HG03139 (cell line): ENCODE data around the gene IKZF1.

Experiments used
- ATAC-seq: cut with Tn5 transposase; IDR thresholded peaks from one replicate; pipeline ENCODE4 v1.9.1; 2021; ENCODE audit not compliant: unreplicated experiment

Gene IKZF1

GRCh38 chr7:50436133-50436806, 131.8 kb downstream of the IKZF1 start:
- no peak for ATAC-seq

GRCh38 chr7:50446542-50446960, 142.0 kb downstream of the IKZF1 start:
- no peak for ATAC-seq

- no peak for ATAC-seq
These were observed 144.3 kb downstream of the IKZF1 start for GRCh38 chr7:50448823-50449222.

GRCh38 chr7:50449501-50449880, 145.0 kb downstream of the IKZF1 start:
- ATAC-seq: no peak

- peak; percentile 79 for ATAC-seq
These were observed 145.5 kb downstream of the IKZF1 start, which contains the start of gene FIGNL1 for GRCh38 chr7:50449881-50450589. FIGNL1 (minus strand) TSS chr7:50450350; CDS start chr7:50447287, 3,063 bp downstream.

GRCh38 chr7:50450590-50451032, 146.1 kb downstream of the IKZF1 start:
- ATAC-seq: peak; percentile 8
